T1000 (cell line): ENCODE results near the gene IL22RA2.
"Not testable (repeated sequence)": the region's sequence is repeated elsewhere in the genome, so short reads cannot be mapped to it uniquely, and the experiment has no call there.

Source experiments
- DNase-seq: peaks from one replicate; lab custom pipeline; 2025; ENCODE audit warnings: mixed read lengths; lab: John Stamatoyannopoulos, UW

The IL22RA2 gene

GRCh38 chr6:137123078-137123477 lies 50.4 kb downstream of the IL22RA2 start:
- DNase-seq: no peak

- no peak for DNase-seq
Measured at GRCh38 chr6:137122612-137123011, 50.8 kb downstream of the IL22RA2 start.

DNA sequence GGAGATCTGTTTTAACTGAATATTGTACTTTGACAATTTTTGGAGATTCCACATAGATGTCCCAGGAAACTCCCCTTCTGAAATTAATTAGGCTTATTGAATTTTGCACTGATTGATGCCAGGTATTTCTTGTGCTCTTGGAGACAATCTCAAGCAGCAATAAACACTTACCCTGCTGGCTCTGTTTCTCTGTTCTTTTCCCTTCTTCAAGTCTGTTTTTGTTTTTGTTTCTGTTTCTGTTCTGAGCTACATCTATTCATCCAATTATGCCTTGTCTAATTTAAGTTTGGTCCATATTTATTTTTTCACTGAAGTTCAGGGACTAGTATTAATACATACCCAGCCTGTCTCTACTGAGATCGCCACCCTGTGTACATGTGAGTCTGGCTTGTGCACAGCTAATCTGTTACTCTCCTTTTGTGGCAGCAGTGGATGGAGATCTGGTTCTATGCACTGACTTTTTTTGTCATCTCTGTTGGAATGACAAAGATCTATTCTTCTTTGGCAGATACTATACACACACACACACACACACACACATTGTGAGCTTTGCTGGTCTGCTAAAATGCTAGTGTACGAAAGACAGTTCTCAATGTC lies 51.9 kb downstream of the IL22RA2 start:
- no peak for DNase-seq

DNA sequence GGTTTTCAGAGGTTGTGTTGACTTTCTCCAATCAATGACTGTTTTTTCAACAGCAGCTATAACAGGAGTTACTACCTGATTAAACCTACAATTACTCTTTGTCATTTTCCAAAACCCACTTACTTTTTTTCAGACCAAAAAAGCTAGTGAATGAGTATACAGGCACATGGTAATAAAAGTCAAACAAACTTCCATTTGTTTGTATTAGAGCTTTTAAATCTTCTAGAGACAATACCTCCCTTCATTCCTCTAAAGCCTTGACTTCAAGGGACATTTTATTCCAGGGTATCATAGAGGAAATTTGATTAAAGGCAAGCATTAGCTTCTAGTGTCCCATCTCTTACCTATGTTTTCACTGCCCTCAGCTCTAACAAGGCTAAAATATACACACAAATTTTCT lies 52.7 kb downstream of the IL22RA2 start:
- DNase-seq: no peak

DNA sequence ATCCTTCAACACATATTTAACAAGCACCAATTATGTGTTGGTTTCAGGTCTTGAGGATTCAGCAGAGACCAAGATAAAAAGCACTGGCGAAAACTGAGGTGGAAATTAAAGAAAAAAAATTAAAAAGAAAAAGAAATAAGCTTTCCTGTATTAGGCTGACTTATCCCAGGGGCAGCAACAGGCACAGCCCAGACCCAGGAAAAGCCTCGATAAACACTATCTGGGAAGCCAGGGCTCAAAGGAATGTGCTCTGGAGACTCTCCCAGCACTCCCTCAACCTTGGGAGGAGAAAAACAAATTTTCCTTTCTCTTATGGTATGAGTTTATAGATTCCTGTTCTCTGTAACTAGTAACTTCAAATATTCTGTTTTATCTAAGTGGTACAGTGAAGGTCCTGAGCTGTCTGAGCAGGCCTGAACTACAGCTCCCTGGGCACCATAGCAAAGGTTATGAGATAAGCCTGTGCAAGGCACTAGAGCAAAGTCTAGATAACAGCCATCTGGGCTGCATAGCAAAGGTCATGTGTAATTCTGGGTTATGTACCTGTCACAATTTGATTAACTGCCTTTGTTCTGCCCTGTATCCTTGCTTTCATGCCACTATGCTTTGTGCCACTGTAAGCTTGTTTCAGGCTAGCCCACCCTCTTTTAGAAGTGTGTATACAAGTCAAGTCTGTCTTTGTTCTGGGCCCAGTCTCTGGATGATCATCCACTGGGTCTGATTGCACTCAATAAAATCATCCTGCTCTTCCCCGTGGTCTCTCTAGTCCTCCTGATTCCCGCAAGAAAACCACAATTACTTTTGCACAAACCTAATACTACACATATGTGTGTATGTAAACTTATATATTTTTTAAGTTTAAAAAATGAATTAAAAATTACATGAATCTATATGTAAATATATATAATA lies 54.0 kb downstream of the IL22RA2 start:
- DNase-seq: no peak

GRCh38 chr6:137117581-137117980 lies 55.9 kb downstream of the IL22RA2 start:
- DNase-seq: no peak

GRCh38 chr6:137116807-137117206 lies 56.6 kb downstream of the IL22RA2 start:
- DNase-seq: no peak

DNA sequence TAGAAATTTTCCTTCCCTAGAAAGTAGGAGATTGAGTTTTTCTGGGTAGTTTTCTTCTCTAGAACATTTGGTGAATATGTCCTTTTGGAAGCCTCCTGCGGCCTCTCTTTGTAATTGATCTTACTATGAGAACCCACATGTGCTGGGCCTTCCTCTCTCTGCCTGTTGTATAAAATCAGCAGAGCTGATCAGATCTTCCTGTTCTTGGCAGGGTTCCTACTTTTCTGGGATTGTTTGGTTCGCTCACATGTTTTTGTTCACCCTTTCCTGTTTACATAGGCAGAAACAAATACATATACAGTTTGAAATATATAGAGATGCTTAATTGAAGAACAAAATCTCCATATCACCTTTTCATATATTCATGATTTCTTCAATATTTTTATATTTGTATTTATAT lies 57.8 kb downstream of the IL22RA2 start:
- DNase-seq: no peak

DNA sequence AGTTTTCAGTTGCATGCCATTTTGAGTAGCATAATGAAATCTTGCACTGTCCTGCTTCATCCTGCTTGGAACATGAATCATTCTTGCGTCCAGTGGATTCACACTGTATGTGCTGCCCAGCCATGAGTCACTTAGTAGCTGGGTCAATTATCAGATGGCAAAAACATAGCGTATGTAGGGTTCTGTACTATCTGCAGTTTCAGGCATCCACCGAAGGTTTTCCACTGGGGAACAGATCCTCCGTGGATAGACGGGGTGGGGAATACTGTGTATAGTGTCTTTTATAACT lies 61.4 kb downstream of the IL22RA2 start:
- no peak for DNase-seq

DNA sequence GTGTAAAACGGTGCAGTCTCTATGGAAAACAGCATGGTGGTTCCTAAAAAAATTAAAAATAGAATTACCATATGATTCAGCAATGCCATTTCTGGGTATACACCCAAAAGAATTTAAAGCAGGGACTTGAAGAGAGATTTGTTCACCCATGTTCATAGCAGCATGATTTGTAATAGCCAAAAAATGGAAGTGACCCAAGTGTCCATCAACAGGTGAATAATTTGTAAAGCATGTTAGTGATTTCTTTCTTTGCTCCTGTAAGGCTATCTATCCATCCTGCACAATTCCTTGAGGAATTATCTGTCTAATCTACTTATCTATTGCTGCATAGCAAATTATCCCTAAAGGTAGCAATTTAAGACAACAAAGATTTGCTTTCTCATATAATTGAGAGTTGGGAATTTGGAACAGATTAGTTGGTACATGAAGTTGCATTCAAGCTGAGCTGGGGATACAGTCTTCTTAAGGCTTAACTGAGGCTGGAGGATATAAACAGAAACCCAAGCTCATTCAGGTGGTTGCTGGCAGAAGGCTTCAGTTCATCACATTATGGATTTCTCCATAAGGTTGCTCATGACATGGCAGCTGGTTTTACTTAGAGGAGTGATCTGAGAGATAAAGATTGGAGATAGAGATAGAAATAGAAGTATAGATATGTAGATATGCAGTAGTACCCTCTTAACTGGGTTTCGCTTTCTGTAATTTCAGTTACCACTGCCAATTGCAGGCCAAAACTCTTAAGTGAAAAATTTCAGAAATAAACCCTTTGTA lies 62.0 kb downstream of the IL22RA2 start:
- no peak for DNase-seq

GRCh38 chr6:137107767-137108105 lies 65.7 kb downstream of the IL22RA2 start:
- no peak for DNase-seq

DNA sequence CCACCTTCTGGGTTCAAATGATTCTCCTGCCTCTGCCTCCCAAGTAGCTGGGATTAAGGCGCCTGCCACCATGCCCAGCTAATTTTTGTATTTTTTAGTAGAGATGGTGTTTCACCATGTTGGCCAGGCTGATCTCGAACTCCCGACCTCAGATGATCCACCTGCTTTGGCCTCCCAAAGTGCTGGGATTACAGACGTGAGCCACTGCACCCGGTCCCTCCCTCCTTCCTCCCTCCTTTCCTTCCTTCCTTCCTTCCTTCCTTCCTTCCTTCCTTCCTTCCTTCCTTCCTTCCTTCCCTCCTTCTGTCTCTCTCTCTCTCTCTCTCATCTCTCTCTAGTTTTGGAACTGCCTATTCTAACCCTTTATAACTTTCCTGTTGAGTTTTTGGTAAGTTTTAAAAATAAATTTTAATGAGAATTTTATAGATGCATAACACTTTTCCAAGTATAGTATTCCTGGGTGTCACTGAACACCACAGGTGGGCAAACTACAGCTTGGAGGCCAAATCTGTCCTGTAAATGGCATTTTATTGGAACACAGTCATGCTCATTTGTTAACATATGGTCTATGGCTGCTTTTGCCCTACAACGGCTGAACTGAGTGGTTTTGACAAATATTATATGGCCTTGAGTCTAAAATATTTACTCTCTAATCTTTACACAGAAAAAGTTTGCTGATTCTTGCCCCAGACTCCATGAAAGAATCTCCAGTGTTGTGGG lies 66.2 kb downstream of the IL22RA2 start:
- DNase-seq: not testable (repeated sequence)

- no peak for DNase-seq
Measured at GRCh38 chr6:137106183-137106582, 67.3 kb downstream of the IL22RA2 start.

DNA sequence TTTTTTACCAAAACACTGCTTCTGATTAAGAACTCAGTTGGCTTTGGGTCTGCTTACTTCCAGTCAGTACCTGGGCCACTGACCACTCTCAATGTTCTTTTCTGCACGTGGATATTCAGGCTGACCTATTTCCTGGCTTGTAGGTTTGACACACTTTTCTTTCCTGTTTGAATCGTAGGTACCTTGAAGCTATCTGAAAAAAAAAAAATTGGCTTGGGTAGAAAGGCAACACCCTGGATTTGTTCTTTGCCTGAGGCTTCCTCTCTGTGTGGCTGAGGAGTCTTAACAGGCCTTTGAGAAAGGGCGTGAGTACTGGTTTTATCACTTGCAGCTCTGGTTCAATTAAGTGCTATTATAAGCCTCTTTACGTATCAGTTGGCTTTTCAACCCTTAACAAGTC lies 68.1 kb downstream of the IL22RA2 start:
- no peak for DNase-seq

DNA sequence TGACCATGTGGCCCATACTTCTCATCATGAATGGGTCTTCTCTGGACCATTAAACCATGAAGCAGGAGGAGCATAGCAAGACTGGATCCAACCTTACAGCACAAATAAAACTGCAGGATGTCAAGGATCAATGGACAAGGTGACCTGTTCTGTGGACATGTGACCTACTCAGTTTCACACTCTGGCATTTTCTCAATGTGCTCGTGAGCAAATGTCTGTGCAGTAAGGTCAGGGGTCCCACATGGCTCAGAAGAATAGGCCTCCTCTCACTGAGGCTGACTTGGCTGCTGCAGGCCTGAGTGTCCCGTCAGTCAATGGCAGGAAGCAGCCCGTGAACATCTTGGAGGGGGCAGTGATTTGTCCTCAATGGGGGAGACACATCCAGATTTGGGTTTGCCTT lies 68.5 kb downstream of the IL22RA2 start:
- DNase-seq: no peak

DNA sequence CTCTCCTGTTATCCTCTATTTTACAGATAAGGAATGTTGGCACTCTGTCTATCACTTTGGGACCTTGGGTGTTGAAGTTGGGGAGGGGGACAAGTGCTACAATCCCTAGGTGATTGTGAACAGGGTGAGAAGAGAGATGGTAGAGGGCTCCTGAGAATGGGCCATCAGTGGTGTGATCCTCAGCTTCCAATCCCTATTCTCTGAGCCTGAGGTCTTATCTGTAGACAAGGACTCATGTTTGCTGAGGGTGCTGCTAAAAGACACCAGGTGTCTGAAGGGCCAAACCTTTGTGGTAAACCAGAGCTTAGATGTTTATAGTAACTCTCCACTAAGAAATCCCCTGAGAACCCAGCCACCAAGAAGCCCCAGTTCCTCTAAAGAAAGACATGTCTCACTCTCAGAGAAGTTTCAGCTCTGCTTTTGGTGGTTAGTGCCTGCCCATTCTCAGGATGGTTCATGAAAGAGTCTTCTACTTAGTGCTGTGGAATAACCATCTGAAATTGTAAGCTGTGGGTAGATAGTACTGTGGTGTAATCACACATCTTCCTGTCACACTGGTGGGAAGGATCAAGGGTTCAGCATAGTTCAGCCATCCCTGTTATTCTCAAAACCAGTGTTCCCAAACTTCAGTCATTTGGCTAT lies 70.5 kb downstream of the IL22RA2 start:
- DNase-seq: no peak

- no peak for DNase-seq
Measured at GRCh38 chr6:137102050-137102848, 71.2 kb downstream of the IL22RA2 start.

GRCh38 chr6:137099689-137100403 lies 73.6 kb downstream of the IL22RA2 start:
- DNase-seq: no peak

DNA sequence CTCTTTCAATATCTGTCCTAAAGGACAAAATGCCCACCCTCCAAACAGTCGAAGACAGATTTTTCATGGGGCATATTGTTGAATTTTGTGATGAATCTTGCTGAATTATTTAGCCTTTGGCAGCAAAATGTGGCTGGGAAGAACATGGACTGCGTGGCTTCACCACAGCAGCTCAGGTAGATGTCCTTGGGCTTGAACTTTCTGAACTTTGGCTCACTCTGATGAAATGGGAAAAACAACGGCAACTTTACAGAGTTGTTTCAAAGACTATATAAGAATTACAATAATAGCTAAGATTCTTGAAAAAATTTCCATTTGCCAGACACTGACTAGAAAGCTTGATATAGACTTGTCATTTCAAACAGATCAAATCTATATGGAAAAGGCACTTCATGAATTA lies 75.9 kb downstream of the IL22RA2 start:
- DNase-seq: no peak

GRCh38 chr6:137097057-137097456 lies 76.4 kb downstream of the IL22RA2 start:
- DNase-seq: no peak
